SK-N-SH treated with all-trans-retinoic acid at 6 μM for 48 hours (cell line): Measurements from ENCODE around the gene SHC4.

Experiments
- ARNTL ChIP-seq: fragments of 450-650 bp; formaldehyde crosslinking; IDR thresholded peaks from 2 replicates; pipeline ENCODE4 v1.5.0; 2020; ENCODE audit warnings: low read depth, mild to moderate bottlenecking, moderate library complexity, borderline replicate concordance
- BACH2 ChIP-seq: fragments of 250-450 bp; sonication (Bioruptor Pico); IDR thresholded peaks from 2 replicates; pipeline ENCODE4 v1.9.0; 2021; ENCODE audit warnings: mild to moderate bottlenecking, borderline replicate concordance
- CSDC2 ChIP-seq: fragments of 250-450 bp; sonication (Bioruptor Pico); IDR thresholded peaks from 2 replicates; pipeline ENCODE4 v1.5.0; 2020; ENCODE audit warnings: mild to moderate bottlenecking, moderate library complexity
- OSR1 ChIP-seq: fragments of 250-450 bp; sonication (Bioruptor Pico); IDR thresholded peaks from 2 replicates; pipeline ENCODE4 v1.8.0; 2022; ENCODE audit warnings: moderate library complexity, mild to moderate bottlenecking, inconsistent platforms
- RARB ChIP-seq: fragments of 250-450 bp; sonication (Bioruptor Pico); IDR thresholded peaks from 2 replicates; pipeline ENCODE4 v1.8.0; 2021; ENCODE audit warnings: mild to moderate bottlenecking, moderate library complexity
- TOX ChIP-seq: fragments of 250-450 bp; sonication (Bioruptor Pico); IDR thresholded peaks from 2 replicates; pipeline ENCODE4 v1.8.0; 2021; ENCODE audit warnings: mild to moderate bottlenecking, moderate library complexity, borderline replicate concordance
- ZFP30 ChIP-seq: fragments of 450-650 bp; formaldehyde crosslinking; IDR thresholded peaks from 2 replicates; pipeline ENCODE4 v1.5.0; 2022; ENCODE audit warnings: mild to moderate bottlenecking, moderate library complexity
- ZNF70 ChIP-seq: fragments of 450-650 bp; formaldehyde crosslinking; IDR thresholded peaks from 2 replicates; pipeline ENCODE4 v1.5.0; 2020; ENCODE audit warnings: mild to moderate bottlenecking, moderate library complexity
- TF ChIP-seq, protein P1 (sequence below): fragments of 250-450 bp; sonication (Bioruptor Pico); IDR thresholded peaks from 2 replicates; pipeline ENCODE4 v1.8.0; 2020; ENCODE audit warnings: mild to moderate bottlenecking, moderate library complexity, borderline replicate concordance
- TF ChIP-seq, protein P2 (sequence below): fragments of 250-450 bp; sonication (Bioruptor Pico); IDR thresholded peaks from 2 replicates; pipeline ENCODE4 v1.5.1; 2020; ENCODE audit warnings: low read depth, mild to moderate bottlenecking, moderate library complexity
- TF ChIP-seq, protein P3 (sequence below): fragments of 250-450 bp; sonication (Bioruptor Pico); IDR thresholded peaks from 2 replicates; pipeline ENCODE4 v1.5.1; 2021; ENCODE audit warnings: mild to moderate bottlenecking, moderate library complexity

DNA sequence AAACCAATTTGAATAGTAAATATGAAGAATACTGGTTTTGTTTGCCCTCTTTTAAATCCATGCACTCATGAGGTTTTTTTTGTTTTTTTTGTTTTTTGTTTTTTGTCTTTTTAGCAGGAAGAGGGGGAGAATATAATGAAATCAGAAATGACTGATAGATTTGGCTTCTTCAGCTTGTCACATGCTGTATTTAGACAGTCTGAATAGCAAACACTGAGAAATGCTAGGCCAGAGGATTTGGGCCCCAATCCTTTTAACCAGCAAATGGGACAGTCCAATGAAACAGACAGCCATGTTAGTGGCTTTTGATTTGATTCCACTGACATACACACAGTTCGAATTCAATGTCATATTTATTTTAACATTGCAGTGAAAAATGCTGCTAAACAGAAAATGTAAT lies 138.6 kb downstream of the SHC4 start:
- TF ChIP-seq RARB (CRISPR knock-in tag): no peak
- TF ChIP-seq, protein P1, sequence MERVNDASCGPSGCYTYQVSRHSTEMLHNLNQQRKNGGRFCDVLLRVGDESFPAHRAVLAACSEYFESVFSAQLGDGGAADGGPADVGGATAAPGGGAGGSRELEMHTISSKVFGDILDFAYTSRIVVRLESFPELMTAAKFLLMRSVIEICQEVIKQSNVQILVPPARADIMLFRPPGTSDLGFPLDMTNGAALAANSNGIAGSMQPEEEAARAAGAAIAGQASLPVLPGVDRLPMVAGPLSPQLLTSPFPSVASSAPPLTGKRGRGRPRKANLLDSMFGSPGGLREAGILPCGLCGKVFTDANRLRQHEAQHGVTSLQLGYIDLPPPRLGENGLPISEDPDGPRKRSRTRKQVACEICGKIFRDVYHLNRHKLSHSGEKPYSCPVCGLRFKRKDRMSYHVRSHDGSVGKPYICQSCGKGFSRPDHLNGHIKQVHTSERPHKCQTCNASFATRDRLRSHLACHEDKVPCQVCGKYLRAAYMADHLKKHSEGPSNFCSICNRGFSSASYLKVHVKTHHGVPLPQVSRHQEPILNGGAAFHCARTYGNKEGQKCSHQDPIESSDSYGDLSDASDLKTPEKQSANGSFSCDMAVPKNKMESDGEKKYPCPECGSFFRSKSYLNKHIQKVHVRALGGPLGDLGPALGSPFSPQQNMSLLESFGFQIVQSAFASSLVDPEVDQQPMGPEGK: no peak
- no peak for TF ChIP-seq ARNTL (CRISPR knock-in tag)
- TF ChIP-seq, protein P2, sequence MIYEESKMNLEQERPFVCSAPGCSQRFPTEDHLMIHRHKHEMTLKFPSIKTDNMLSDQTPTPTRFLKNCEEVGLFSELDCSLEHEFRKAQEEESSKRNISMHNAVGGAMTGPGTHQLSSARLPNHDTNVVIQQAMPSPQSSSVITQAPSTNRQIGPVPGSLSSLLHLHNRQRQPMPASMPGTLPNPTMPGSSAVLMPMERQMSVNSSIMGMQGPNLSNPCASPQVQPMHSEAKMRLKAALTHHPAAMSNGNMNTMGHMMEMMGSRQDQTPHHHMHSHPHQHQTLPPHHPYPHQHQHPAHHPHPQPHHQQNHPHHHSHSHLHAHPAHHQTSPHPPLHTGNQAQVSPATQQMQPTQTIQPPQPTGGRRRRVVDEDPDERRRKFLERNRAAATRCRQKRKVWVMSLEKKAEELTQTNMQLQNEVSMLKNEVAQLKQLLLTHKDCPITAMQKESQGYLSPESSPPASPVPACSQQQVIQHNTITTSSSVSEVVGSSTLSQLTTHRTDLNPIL (CRISPR knock-in tag): no peak
- TF ChIP-seq TOX (CRISPR knock-in tag): no peak
- TF ChIP-seq, protein P3, sequence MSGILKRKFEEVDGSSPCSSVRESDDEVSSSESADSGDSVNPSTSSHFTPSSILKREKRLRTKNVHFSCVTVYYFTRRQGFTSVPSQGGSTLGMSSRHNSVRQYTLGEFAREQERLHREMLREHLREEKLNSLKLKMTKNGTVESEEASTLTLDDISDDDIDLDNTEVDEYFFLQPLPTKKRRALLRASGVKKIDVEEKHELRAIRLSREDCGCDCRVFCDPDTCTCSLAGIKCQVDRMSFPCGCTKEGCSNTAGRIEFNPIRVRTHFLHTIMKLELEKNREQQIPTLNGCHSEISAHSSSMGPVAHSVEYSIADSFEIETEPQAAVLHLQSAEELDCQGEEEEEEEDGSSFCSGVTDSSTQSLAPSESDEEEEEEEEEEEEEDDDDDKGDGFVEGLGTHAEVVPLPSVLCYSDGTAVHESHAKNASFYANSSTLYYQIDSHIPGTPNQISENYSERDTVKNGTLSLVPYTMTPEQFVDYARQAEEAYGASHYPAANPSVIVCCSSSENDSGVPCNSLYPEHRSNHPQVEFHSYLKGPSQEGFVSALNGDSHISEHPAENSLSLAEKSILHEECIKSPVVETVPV: no peak
- TF ChIP-seq CSDC2 (CRISPR knock-in tag): no peak
- no peak for TF ChIP-seq OSR1 (CRISPR knock-in tag)
- TF ChIP-seq BACH2 (CRISPR knock-in tag): no peak
- TF ChIP-seq ZFP30 (CRISPR knock-in tag): no peak
- no peak for TF ChIP-seq ZNF70 (CRISPR knock-in tag)
